ENCODE measurements around the gene SPSB4.
A peak's percentile ranks its signal among the peaks of the same experiment; 100 is the strongest.

The SPSB4 gene

DNA sequence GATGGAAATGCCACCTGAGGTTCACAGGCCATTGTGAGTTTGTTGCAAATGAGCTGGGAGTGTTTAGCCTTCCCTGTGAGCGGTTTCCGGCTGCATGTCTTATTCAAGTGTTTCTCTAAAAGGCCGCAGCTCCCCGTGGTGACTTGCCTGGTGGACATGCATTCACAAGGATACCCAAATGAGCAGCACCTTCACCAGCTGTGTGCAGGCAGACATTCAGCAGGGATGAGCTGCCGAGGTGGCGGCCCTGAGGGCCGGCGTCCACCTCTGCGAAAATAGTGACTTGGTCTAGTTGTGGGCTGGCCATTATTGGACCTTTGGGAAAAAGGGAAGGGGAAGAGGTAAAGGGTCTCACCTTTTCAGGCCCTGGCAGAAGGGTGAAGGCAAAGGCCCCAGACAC, 23.4 kb downstream of the SPSB4 start:
- no peak overlapping the region for H3K4me3 ChIP-seq (ENCODE audit: low read depth, low read length)
- no peak for DNase-seq (ENCODE audit: low read depth)
- TF ChIP-seq, protein P1, sequence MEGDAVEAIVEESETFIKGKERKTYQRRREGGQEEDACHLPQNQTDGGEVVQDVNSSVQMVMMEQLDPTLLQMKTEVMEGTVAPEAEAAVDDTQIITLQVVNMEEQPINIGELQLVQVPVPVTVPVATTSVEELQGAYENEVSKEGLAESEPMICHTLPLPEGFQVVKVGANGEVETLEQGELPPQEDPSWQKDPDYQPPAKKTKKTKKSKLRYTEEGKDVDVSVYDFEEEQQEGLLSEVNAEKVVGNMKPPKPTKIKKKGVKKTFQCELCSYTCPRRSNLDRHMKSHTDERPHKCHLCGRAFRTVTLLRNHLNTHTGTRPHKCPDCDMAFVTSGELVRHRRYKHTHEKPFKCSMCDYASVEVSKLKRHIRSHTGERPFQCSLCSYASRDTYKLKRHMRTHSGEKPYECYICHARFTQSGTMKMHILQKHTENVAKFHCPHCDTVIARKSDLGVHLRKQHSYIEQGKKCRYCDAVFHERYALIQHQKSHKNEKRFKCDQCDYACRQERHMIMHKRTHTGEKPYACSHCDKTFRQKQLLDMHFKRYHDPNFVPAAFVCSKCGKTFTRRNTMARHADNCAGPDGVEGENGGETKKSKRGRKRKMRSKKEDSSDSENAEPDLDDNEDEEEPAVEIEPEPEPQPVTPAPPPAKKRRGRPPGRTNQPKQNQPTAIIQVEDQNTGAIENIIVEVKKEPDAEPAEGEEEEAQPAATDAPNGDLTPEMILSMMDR (conservative IDR thresholded peaks at IDR 0.05; ENCODE audit: low read depth, low read length) = no peak

DNA sequence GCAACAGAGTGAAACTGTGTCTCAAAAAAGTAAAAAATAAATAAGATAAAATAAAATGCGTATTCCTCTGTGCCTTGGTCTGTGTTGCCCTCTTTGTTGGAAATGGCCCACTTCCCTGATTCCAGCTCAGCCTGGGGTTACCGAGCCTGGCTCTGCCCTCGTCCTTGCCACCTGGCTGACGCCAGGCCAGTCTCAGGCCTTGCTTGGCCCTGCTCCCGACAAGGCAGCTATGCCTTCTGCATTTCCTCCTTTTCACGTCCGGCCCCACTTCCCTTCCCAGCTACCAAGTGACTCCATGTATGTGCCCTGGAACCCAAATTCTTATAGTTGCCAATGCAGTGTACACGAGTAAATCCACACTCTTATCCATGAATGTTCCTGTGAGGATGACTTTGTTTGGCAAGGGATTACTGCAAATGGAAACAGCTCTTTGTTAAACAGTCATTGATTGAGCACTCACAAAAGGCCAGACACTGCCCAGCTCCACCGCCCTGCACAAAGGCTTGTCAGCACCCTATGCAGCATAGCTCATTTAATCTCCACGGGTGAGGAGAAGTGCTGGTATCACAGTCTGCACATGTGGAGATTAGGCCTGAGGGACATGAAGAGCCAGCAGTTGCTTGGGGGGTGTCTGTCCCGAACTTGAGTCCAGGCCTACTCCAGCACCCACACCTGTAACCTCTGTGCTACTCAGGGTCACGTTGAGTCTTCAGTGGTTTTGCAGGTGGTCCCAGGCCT, 25.1 kb downstream of the SPSB4 start:
- H3K4me3 ChIP-seq (ENCODE audit: low read depth, low read length) = no peak overlapping the region
- DNase-seq (ENCODE audit: low read depth) = no peak
- TF ChIP-seq, protein P1 (conservative IDR thresholded peaks at IDR 0.05; ENCODE audit: low read depth, low read length) = no peak

DNA sequence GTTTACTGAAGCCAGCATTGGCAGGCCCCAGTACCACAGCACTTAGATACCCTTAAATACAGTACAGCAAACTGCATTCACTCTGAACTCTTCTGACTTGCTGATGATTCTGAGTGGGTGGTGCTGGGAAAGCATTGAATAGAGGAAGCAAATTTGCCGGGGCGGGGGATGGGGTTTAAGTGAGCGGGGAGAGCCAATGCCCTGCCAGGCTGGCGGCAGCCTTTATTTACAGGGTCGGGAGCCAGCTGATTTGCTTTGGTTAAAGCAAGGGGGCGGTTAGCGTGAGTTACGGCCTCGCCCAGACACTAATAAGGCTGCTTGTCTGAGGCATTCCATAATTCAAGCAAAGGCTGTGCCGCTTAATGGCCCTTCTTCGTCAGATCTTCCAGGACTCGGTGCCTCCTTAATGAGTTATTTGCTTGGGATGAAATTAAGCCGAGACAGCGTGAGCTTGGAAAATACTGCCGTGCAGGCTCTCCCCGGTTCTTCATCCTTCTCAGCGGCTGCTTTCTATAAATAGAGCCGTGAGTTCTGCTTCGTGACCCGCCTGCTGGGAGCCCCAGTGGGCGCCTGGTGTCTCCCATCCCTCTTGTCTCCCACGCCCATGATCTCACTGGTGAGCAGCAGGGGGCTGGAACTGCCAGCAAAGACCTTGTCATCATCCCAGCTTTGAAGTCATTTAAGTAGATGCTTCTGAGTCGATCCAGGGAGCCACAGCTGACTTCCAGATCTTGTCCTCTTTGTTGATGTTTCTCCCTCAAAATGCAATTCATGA, 25.8 kb downstream of the SPSB4 start:
- DNase-seq (ENCODE audit: low read depth) = peak; percentile 74
- TF ChIP-seq, protein P1 (conservative IDR thresholded peaks at IDR 0.05; ENCODE audit: low read depth, low read length) = no peak
- H3K4me3 ChIP-seq (ENCODE audit: low read depth, low read length) = peak overlapping the region; percentile 50

DNA sequence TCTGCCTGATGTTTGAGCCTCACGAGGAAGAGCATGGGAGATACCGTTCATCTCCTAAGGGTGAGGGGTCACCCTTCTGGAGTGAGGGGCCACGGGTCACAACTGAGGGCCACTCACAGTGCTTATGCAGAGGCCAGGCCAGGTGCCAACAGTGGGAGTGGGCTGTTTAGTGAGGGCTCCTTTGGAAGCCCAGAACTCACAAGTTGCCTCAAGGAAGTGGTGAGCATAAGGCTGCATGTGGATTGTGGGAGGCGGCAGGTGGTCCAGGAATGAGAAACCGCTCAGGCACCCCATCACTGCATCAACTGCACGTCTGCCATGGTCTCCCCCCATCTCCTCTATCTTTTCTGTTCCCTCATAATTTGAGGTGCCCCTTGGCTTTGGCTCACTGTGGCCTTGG, 26.5 kb downstream of the SPSB4 start:
- no peak overlapping the region for H3K4me3 ChIP-seq (ENCODE audit: low read depth, low read length)
- no peak for DNase-seq (ENCODE audit: low read depth)
- TF ChIP-seq, protein P1 (conservative IDR thresholded peaks at IDR 0.05; ENCODE audit: low read depth, low read length) = no peak

DNA sequence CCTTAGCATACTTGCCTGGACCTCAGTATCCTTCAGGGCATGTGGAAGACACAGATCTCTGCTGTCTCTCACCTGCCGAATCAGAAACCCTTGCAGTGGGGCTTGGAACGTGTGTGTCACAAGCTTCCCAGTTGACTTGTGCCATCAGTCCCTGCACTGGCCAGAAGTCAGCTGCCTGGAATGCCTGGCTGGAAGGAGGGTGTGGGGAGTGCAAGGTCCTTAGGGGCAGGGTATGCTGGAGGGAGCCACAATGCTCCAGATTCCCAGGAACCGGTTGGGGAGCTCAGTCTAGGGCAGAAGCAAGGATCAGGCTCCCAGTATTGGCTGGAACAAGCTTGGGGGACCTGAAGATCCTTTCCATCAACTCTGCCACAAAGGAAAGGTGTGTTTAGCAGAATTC, 27.1 kb downstream of the SPSB4 start:
- no peak overlapping the region for H3K4me3 ChIP-seq (ENCODE audit: low read depth, low read length)
- no peak for DNase-seq (ENCODE audit: low read depth)
- TF ChIP-seq, protein P1 (conservative IDR thresholded peaks at IDR 0.05; ENCODE audit: low read depth, low read length) = no peak

DNA sequence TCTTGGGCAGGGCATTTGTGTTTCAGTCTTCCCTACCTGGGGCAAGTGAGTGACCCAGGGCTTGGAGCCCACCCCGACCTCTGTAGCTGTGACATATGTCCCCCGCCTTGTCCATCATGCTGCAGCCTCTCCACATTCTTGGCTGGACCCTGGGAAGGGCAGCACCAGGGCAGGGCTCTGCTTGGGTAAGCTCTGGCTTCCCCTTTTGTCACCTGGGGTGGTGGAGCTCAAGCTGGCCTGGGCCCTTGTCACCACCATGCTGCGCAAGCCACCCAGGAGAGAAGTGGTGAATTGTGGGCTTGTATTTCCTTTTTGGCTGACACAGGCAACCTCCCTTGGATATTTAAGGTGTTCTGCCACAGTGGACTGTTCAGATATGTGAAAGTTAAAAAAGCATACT, 29.3 kb downstream of the SPSB4 start:
- DNase-seq (ENCODE audit: low read depth) = no peak
- H3K4me3 ChIP-seq (ENCODE audit: low read depth, low read length) = no peak overlapping the region
- TF ChIP-seq, protein P1 (conservative IDR thresholded peaks at IDR 0.05; ENCODE audit: low read depth, low read length) = no peak
